NCI-H1694 (cell line): ENCODE results near the gene SRM.
"Not testable (repeated sequence)": the region's sequence is repeated elsewhere in the genome, so short reads cannot be mapped to it uniquely, and the experiment has no call there.

Experiments used
- DNase-seq: peaks from one replicate; lab custom pipeline; 2025; lab: John Stamatoyannopoulos, UW

SRM gene

GRCh38 chr1:11044849-11045427 lies 14.9 kb downstream of the SRM start:
- no peak for DNase-seq

- DNase-seq, result no peak
Measured at GRCh38 chr1:11044086-11044848, 15.6 kb downstream of the SRM start.

GRCh38 chr1:11042995-11043874 lies 16.6 kb downstream of the SRM start:
- no peak for DNase-seq

GRCh38 chr1:11042065-11042464 lies 17.8 kb downstream of the SRM start:
- DNase-seq, result no peak

- no peak for DNase-seq
Measured at GRCh38 chr1:11041048-11041447, 18.8 kb downstream of the SRM start.

- DNase-seq, result not testable (repeated sequence)
Measured at GRCh38 chr1:11040105-11040429, 19.8 kb downstream of the SRM start.

- DNase-seq, result no peak
Measured at GRCh38 chr1:11039351-11040104, 20.3 kb downstream of the SRM start.

- DNase-seq, result peak; percentile 82
Measured at GRCh38 chr1:11037740-11038182, 22.1 kb downstream of the SRM start.

GRCh38 chr1:11037019-11037739 lies 22.6 kb downstream of the SRM start:
- not testable (repeated sequence) for DNase-seq

GRCh38 chr1:11031624-11032262 lies 28.1 kb downstream of the SRM start:
- no peak for DNase-seq

GRCh38 chr1:11030865-11031264 lies 29.0 kb downstream of the SRM start:
- DNase-seq, result no peak

GRCh38 chr1:11028018-11028417 lies 31.8 kb downstream of the SRM start:
- no peak for DNase-seq

GRCh38 chr1:11027316-11027715 lies 32.5 kb downstream of the SRM start:
- no peak for DNase-seq

GRCh38 chr1:11026903-11027302 lies 32.9 kb downstream of the SRM start:
- DNase-seq, result no peak

GRCh38 chr1:11026052-11026451 lies 33.8 kb downstream of the SRM start:
- DNase-seq, result no peak

- DNase-seq, result no peak
Measured at GRCh38 chr1:11025618-11026017, 34.2 kb downstream of the SRM start.

GRCh38 chr1:11024874-11025203 lies 35.0 kb downstream of the SRM start:
- no peak for DNase-seq

- DNase-seq, result no peak
Measured at GRCh38 chr1:11024154-11024873, 35.5 kb downstream of the SRM start.

GRCh38 chr1:11023201-11023600 lies 36.6 kb downstream of the SRM start:
- DNase-seq, result no peak

- no peak for DNase-seq
Measured at GRCh38 chr1:11019971-11020370, 39.8 kb downstream of the SRM start.
